Eye (tissue), 1 donor: ENCODE results near the gene DOCK4.

Experiments used
- DNase-seq: peaks from one replicate; pipeline ENCODE4 v3.0.0-alpha.2; 2015

The DOCK4 gene

GRCh38 chr7:112214268-112214667 lies 8.1 kb upstream of the DOCK4 start:
- DNase-seq: no peak

GRCh38 chr7:112213735-112214134 lies 7.5 kb upstream of the DOCK4 start:
- no peak for DNase-seq

DNA sequence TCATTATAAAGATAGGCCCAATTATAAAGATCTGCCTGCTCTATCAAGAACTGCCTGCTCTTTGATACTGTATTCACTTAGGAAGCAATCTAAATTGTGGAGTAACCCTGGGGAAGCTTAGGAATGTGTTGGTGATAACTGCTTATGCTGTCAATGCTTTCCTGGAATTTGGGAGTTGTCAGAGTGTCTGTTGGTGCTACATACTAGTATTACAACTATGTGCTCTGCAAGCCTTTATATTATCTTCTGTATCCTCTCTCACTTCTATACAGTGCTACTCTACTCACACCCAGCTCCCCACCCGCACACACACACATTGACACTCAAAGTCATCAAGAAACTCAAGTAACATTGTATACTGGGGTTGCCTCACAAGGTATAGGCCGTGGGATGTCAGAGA lies 6.4 kb upstream of the DOCK4 start:
- no peak for DNase-seq

GRCh38 chr7:112211348-112211907 lies 5.2 kb upstream of the DOCK4 start:
- DNase-seq: no peak

- DNase-seq: no peak
These were observed 1.6 kb upstream of the DOCK4 start for GRCh38 chr7:112207765-112208164.

DNA sequence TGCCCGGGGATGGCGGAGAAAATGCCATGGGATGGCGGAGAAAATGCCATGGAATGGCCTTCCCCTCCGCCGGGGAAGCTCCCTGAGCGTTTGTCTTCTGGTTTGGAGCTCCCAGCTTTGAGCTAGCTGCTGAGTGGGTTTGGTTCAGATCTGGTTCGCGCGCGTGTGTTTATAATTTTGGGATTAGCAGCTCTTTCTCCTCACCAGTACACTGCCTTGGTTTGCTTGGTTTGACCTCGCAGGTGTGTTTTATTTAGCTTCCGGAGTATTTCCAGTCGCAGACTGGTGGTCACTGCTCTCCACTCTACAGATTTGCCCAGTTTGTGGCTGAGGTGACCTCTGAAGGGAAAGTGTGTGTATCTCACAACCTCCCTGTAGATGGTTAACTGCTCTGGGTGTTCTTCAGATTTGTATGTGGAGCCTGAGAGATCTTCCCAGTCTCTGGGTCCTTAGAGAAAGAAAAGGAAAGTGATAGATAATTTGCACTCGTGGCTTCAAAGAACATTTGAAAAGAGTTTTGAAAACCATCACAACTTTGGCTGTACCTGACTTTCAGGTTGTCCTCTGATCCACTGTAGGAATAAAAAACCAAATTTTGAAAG lies 893 bp upstream of the DOCK4 start:
- peak; percentile 78 for DNase-seq

- DNase-seq: peak; percentile 90
These were observed 609 bp downstream of the DOCK4 start for GRCh38 chr7:112205343-112206237.

- DNase-seq: no peak
These were observed 1.5 kb downstream of the DOCK4 start for GRCh38 chr7:112204499-112205342.

- DNase-seq: no peak
These were observed 2.8 kb downstream of the DOCK4 start for GRCh38 chr7:112203365-112203739.

DNA sequence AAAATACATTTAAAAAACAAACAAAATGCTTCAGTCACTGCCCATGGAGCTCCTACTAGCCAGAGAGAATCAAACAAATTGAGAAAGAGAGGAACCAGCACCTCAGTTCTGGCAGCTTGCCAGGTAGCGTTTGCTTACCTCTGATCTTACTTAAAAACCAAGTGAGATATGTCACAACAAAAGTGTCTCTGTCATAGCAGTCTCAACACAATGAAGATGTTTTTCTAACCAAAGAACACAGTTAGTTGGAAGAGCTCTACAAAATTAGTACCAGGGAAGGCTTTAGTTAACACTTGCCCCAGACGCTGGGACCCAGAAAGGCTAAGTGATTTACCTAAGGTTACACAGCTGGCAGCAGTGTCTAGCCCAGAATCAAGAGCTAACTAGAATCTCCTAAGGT lies 3.4 kb downstream of the DOCK4 start:
- DNase-seq: no peak

GRCh38 chr7:112201839-112202238 lies 4.4 kb downstream of the DOCK4 start:
- DNase-seq: no peak

DNA sequence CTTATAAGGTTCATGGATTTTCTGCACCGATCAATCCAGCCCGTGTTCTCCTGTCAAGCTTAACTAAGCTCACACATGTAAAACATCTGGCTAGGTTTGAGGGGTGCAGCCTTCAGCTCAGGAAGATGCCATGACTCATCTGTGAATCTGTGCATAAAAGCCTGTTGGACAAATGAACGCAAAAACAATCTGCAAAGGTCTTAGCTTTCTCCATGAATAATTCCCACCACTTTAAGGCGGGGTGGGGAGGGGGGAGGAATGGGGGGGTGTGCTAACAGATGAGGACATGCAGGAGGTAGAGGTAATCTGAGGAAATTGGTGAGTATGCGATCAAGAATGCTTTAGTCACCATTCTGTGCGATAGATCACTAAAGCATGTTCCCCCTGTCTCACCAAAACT lies 4.8 kb downstream of the DOCK4 start:
- peak; percentile 28 for DNase-seq

- no peak for DNase-seq
These were observed 6.5 kb downstream of the DOCK4 start for GRCh38 chr7:112199672-112200071.

- DNase-seq: no peak
These were observed 7.1 kb downstream of the DOCK4 start for GRCh38 chr7:112199035-112199655.

DNA sequence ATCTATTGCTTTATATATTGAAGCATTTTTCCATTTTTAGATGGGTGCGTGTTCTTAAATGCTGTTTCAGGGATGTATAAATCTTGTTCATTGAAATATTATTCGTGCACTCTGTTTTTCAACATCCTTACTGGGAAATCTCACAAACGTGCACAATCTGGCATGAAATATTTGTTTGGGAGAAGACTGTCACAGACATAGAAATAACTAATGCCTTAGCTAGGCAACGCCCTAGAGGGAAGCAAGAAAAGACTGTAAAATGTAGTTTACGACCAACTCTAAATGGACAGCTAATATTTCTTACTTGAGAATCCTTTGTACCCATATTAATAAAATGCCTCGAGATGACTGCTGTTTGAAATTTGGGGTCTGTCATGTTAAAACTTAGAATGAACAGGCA lies 8.9 kb downstream of the DOCK4 start:
- no peak for DNase-seq

DNA sequence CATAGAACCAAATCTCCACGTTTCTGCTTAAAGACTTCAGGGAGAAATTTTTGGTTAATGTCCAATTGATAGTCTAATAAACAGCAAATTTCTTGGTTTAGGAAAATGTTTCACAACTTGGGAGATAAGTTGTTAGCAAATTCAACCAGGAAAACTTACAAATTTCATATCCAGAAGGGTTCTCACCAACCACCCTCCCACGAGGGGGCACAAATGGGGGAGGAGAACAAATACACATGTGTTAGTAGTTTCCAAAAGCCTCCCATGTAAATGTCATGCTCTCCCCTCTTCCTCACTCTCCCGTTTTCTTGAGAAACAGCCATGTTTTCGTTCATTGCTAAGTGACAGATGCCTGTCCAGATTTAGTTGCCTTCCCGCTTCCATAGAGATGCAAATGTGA lies 10.5 kb downstream of the DOCK4 start:
- DNase-seq: no peak

- no peak for DNase-seq
These were observed 12.2 kb downstream of the DOCK4 start for GRCh38 chr7:112193915-112194502.

- DNase-seq: no peak
These were observed 13.7 kb downstream of the DOCK4 start for GRCh38 chr7:112192236-112193154.

DNA sequence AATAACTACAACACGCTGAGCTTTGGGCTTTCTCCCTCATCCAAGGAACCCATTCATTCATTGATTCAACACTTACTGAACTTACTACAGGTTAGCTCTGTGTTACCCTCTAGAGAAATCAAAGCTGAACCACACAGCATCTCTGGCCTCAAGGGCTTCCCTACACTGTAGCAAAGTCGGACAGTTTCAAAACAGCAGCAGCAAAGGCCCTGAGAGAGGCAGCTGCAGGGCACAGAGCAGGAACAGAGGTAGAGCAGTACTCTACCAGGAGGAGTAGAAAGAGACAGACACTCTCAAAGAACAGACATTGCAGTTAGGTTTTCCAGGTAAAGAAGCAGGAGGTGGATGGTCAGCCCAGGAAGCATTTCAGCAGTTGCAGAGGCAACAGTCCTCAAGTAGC lies 16.1 kb downstream of the DOCK4 start:
- DNase-seq: no peak

- DNase-seq: no peak
These were observed 16.5 kb downstream of the DOCK4 start for GRCh38 chr7:112189691-112190090.

- no peak for DNase-seq
These were observed 17.9 kb downstream of the DOCK4 start for GRCh38 chr7:112188257-112188656.
